GM12874 (cell line): ENCODE measurements around the gene CEACAM19.

Source experiments
- TF ChIP-seq, protein P1 (sequence below): IDR thresholded peaks from 2 replicates; pipeline ENCODE4 v1.5.1; 2011; ENCODE audit warnings: low read depth, mild to moderate bottlenecking, control low read depth, low read length, moderate library complexity; ENCODE audit not compliant: insufficient read depth

CEACAM19 gene

DNA sequence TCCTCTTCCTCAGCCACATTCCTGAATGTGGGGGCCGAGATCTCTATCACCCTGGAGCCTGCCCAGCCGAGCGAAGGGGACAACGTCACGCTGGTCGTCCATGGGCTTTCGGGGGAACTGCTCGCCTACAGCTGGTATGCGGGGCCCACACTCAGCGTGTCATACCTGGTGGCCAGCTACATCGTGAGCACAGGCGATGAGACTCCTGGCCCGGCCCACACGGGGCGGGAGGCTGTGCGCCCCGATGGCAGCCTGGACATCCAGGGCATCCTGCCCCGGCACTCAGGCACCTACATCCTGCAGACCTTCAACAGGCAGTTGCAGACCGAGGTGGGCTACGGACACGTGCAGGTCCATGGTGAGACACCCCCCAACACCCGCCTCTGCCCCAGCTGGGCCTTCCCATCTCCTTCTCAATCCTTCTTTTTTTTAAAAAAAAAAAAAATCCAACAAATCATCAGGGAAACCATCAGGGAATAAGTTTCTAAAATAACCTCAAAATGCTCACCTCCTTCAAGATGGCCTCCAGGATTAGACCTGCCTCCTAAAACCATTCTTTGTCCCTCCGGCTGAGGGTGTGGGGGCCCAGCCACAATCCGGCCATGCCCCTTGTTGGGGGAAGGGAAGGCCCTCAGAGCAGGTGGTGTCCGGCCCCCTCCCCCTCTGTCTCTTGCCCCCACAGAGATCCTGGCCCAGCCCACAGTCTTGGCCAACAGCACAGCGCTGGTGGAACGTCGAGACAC is 32.2 kb downstream of the CEACAM19 start:
- TF ChIP-seq, protein P1, sequence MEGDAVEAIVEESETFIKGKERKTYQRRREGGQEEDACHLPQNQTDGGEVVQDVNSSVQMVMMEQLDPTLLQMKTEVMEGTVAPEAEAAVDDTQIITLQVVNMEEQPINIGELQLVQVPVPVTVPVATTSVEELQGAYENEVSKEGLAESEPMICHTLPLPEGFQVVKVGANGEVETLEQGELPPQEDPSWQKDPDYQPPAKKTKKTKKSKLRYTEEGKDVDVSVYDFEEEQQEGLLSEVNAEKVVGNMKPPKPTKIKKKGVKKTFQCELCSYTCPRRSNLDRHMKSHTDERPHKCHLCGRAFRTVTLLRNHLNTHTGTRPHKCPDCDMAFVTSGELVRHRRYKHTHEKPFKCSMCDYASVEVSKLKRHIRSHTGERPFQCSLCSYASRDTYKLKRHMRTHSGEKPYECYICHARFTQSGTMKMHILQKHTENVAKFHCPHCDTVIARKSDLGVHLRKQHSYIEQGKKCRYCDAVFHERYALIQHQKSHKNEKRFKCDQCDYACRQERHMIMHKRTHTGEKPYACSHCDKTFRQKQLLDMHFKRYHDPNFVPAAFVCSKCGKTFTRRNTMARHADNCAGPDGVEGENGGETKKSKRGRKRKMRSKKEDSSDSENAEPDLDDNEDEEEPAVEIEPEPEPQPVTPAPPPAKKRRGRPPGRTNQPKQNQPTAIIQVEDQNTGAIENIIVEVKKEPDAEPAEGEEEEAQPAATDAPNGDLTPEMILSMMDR: no peak

DNA sequence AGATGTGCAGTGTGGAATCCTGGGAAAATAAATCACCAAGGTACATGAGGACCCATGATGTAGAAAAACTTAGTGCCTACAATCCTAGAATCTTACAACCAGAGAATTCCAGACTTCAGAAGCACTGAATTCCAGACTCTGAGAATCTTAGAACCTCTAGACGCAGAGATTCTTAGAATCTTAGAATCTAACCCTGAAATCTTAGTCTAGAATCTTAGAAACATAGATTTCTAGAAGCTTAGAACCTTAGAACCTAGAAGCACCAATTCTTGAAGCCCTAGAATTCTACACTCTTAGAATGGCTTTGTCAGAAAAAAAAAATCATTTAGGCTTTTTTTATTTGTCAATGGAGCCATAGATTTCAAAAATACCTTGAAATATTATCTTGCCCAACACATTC is 33.7 kb downstream of the CEACAM19 start:
- TF ChIP-seq, protein P1: no peak

DNA sequence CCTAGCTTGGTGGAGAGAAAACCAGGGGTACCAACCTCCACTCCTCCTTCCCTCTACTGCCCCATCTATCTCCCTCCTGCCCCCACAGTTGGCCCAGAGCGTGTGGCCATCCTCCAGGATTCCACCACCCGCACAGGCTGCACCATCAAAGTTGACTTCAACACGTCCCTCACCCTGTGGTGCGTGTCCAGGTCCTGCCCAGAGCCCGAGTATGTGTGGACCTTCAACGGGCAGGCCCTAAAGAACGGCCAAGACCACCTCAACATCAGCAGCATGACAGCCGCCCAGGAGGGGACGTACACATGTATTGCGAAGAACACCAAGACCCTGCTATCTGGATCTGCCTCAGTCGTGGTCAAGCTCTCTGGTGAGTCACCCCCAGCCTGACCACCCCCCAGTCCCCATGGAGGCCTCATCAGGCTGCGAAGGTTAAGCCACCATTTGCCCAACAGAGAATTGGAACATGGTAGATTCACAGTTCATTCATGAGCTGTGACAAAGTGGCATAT is 34.3 kb downstream of the CEACAM19 start:
- TF ChIP-seq, protein P1: no peak

DNA sequence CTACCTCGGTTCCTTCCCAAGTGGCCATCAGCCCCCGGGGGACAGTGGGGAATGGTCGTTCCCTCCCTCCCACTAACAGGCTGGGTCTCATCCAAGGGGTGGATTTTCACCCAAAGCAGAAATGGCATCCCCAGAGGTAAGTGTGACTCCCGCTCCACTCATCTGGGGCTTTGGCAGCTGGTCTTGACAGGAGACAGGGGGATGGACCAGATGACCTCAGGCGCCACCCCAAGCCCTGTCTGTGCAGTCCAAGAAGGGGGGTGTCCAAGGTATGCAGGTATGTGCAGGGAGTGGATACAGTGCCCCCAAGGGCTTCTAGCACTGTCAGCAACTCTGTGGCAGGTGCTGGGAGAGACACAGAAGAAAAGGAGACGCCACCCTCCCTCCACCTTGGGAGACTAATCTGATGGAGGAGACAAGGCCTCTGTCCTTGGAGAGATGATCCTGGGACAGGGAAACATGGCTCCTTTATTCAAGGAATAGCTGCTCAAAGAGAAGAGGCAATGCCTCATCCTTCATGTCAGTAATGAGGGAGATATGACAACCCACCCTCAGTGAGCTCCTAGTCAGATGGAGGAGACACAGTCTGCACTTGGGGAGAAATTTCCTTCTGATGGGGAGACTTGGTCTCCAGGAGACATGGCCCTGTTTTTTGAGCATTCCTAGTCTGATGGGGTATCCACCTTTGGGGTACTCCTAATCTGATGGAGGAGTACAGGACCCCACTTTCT is 35.4 kb downstream of the CEACAM19 start:
- TF ChIP-seq, protein P1: no peak

DNA sequence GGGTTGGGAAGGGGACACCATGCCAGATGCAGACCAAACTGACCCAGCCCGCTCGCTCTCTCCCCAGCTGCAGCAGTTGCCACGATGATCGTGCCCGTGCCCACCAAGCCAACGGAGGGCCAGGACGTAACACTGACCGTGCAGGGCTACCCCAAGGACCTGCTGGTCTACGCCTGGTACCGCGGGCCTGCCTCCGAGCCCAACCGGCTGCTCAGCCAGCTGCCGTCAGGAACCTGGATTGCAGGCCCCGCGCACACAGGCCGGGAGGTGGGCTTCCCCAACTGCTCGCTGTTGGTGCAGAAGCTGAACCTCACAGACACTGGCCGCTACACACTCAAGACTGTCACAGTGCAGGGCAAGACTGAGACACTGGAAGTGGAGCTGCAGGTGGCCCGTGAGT is 36.5 kb downstream of the CEACAM19 start:
- TF ChIP-seq, protein P1: no peak

DNA sequence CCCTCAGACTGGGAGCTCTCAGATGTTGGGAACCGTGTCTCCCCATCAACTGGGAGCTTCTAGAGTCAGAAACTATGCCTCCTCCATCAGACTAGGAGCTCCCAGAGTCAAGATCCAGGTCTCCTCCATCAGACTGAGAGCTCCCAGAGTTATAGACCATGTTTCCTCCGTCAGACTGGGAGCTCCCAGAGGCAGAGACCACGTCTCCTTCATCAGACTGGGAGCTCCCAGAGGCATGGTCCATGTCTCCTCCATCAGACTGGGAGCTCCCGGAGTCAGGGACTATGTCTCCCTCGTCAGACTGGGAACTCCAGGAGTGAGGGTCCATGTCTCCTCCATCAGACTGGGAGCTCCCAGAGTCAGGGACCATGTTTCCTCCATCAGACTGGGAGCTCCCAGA is 37.7 kb downstream of the CEACAM19 start:
- TF ChIP-seq, protein P1: no peak

DNA sequence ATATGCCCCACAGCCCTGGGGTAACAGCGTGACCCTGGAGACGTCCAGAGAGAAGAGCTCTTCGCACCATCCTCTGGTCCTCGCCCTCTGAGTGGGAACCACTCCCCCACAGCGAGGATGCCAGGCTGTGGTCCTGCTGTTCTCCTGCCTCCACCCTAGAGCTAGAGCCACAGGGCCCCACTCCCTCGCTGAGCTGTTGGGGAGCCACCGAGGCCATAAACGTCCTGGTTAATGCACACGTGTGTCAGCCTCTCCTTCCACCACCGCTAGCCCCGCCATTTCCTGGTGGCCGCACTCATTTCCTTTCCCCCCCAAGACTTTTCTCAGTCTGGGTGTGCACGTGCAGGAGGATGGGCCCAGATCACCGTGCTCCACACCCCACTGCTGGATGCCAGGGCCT is 39.2 kb downstream of the CEACAM19 start:
- TF ChIP-seq, protein P1: no peak
